HTR-8/SVneo (cell line): Measurements from ENCODE around the gene LCE1F.

ENCODE experiments used
- DNase-seq: peaks from one replicate; pipeline ENCODE4 v3.0.0; 2011; ENCODE audit warnings: low spot score, mixed read lengths; ENCODE audit not compliant: insufficient read length
- FAIRE-seq: peaks from 2 replicates; lab custom pipeline; 2011; peaks lifted over from hg19 to GRCh38; lab: Jason Lieb, UNC

The LCE1F gene, protein sequence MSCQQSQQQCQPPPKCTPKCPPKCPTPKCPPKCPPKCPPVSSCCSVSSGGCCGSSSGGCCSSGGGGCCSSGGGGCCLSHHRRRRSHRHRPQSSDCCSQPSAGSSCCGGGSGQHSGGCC

DNA sequence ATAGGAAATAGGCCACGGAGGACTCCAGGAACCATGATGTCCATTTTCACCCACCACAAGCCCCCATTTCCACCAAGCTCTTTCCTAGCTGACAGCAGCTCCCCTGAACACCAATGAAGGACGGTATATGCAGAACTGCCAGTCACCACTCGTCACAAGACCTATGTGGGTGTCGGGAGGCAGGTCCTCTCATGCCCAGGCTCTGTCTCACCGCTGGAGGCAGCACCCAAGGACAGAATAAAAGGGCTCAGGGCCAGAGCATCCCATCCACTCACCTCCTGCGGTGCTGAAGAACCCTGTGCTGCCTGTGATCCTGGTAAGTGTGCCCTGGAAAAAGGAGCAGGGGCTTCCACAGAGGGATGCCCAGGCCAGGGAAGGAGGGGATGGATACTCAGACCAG lies at the start of gene LCE1F:
Gene LCE1F (plus strand): TSS at position 266 of the 400 bp plus-strand sequence. CDS start 1,232 bp downstream, outside the sequence.
- no peak for FAIRE-seq

DNA sequence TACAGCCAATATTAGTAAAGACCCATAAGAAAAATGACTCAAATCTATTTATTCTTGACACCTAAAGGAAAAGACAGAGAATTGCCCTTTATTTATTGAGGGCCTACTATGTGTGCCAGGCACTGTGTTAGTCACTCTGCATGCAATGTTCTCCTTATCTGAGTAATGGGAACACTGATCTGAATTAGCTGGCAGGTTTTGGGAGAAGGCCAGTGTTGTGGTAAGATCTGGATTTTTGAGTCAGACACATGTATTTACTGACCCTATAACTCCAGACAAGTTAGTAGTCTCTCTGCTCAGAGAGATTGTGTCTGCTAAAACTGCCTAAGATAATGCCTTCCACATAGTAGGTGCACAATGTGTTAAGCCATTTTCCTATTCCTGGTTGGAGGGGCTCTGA lies 49.7 kb upstream of the LCE1F start:
- FAIRE-seq: no peak

More for the DNA sequence above, at the start of gene LCE1F:
- DNase-seq: no peak

GRCh38 chr1:152728986-152729385 lies 46.0 kb upstream of the LCE1F start:
- DNase-seq (no peak), FAIRE-seq (no peak)

More for the DNA sequence above, 49.7 kb upstream of the LCE1F start:
- DNase-seq: no peak

DNA sequence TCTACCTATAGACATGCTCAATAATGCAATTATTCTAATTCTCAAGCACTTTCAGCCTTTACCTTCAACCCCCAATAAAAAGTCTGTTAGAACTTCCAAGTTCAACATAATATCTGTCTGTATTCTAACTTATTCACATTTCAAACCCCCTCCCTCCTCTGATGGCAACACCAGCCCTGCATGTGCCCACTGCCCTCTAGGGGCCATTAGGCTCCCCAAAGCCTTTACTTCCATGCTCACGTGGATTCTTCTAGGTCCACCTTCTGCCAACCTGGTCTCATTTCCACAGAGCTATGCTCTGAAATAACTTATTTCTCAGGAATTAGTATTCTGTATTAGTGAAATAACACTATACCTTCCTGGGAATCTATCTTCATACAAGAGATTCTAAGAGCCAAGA lies 39.3 kb upstream of the LCE1F start:
- DNase-seq (no peak), FAIRE-seq (no peak)

GRCh38 chr1:152737997-152738396 lies 36.9 kb upstream of the LCE1F start:
- no peak for FAIRE-seq
- no peak for DNase-seq

DNA sequence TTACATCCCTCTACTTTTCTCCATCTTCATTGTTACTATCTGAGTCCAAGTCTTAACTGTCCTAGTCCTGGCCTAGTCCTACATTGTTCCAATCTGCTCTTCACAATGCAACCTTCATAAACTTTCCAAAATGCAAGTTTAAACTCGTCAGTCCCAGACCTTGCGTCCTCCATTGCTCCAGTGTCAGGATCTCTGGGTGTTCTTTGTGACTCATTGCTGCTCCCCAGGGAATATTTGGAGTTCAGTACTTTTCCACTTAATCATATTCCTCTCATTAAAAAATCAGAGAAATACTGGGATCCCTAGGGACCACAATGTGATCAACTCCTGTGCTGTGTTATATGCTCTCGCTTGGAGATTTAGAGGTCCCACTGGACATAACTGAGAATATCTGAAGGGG lies 35.1 kb upstream of the LCE1F start:
- no peak for DNase-seq
- FAIRE-seq: no peak

- no peak for DNase-seq
- no peak for FAIRE-seq
Measured at GRCh38 chr1:152741656-152742055, 33.3 kb upstream of the LCE1F start.

DNA sequence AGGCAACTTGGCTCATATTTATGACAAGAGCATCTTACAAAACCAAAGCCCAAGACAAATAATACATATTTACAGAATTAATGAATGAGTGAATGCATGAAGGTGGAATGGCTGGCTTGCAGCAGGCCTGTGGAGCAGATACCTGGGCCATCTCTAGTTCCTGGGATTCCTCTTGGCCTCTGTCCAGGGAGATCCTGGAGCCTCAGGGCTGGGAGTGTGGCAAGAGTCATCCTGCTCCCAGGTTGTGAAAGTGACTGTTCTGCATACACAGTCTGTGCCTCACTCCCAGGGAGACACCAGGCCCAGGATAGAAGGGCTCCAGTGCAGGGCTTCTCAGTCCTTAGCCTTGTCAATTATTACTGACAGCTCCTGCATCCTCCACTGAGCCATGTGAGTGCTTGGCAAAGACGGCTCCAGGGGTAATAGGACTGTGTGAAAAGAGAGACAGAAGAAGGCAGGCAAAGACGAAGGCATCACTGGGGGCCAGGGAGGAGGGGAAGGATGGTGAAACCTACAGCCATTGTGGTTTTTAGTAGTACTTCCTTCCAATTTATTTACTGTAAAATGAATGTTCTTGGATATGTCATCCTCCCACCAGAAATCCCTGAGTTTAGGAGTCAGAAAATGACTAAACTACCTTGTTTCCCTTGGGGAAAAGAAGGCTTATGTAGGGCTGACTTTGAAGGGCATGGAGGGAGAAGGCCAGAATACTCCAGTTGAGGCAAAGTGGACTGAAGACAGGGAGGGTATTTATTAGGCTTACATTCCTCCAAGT lies 31.4 kb upstream of the LCE1F start:
- FAIRE-seq (no peak), DNase-seq (no peak)

- no peak for FAIRE-seq
- DNase-seq: no peak
Measured at GRCh38 chr1:152745289-152745704, 29.6 kb upstream of the LCE1F start.

- FAIRE-seq (no peak), DNase-seq (no peak)
Measured at GRCh38 chr1:152745765-152746444, 29.0 kb upstream of the LCE1F start.

DNA sequence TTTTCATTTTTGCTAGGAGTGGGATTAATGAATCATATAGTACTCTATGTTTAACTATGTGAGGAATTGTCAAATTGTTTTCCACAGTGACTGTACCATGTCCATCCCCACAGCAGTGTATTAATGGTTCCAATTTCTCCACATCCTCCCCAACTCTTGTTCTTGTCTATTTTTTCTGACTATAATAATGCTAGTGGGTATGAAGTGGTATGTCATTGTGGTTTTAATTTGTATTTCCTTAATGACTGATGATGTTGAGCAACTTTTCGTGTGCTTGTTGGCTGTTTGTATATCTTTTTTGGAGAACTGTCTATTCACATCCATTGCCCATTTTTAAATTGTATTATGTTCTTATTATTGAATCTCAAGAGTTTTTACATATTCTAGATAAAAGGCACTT lies 27.1 kb upstream of the LCE1F start:
- FAIRE-seq: no peak
- no peak for DNase-seq

- DNase-seq: no peak
- no peak for FAIRE-seq
Measured at GRCh38 chr1:152752225-152752624, 22.7 kb upstream of the LCE1F start.

DNA sequence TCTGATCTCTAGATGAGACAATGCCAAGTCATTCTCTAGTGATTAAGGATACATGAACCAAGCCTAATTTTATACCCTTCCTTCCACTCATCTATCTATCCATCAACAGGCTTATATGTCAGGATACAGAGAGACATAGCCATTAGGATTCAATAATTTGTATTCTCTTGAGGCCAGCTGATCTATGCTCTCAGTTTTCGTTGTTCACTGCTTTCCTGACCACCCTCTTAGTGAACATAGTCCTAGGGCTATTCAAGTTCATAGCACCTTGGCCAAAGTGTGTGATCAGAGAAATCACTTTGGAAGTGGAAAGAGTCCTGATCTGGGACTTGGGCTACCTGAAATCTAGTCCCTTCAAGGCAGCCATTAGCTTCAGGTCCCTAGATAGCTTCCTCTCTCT lies 21.4 kb upstream of the LCE1F start:
- FAIRE-seq (no peak), DNase-seq (no peak)

- FAIRE-seq (no peak), DNase-seq (no peak)
Measured at GRCh38 chr1:152756872-152757271, 18.1 kb upstream of the LCE1F start.

DNA sequence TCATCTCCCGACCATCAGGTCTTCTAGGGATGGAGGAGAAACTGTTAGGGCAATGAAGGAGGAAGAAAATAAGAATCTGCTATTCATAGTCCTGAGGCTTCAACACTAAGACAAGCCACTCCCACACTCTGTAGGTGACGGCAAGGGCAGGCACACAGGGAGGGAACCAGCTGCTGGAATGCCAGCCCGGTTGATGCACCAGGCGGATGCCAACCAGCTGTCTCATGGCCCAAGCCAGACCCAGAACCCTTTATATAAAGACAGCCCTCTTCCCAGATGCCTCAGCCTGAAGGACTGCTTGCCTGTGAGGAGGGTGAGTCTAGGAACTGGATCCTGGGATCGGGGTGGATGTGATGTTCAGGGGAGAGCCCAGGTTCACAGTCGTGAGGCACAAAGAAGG lies 17.2 kb upstream of the LCE1F start, which contains the start of gene KPRP:
Gene KPRP (plus strand): TSS at position 279 of the 400 bp plus-strand sequence. CDS start 1,564 bp downstream, outside the sequence.
- FAIRE-seq (no peak), DNase-seq (no peak)

DNA sequence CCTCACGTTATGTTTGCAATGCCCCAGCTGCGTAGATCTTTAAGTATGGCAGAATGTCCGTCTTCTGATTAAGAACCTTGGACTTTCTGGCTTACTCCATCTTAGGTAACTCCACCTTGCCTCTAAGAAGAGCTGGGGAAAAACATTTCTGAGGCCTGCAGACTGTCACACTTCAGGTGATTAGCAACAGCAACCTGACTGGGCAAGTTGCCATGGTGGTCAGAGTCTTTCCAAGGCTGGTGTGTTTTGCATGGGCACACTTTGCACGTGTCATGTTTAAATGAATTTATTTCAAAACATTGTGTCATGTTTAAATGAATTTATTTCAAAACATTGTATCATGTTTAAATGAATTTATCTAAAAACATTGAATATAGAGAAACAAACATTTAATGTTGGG lies 16.3 kb upstream of the LCE1F start:
- DNase-seq (no peak), FAIRE-seq (no peak)

DNA sequence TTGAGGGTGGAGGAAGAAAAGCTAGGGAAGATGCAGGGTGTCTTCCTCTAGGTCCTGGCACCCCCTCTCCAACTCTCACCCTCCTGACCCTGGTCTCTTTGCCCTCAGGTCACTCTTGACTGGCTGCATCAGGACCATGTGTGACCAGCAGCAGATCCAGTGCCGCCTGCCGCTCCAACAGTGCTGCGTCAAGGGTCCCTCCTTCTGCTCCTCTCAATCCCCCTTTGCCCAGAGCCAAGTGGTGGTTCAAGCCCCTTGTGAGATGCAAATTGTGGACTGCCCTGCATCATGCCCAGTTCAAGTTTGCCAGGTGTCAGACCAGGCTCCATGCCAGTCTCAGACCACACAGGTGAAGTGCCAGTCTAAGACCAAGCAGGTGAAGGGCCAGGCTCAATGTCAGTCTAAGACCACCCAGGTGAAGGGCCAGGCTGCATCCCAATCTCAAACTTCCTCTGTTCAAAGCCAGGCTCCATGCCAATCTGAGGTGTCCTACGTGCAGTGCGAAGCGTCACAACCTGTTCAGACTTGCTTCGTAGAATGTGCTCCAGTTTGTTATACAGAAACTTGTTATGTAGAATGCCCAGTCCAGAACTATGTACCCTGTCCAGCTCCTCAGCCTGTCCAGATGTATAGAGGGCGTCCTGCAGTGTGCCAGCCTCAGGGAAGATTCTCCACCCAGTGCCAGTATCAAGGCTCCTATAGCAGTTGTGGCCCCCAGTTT lies 15.3 kb upstream of the LCE1F start:
- DNase-seq (no peak), FAIRE-seq (no peak)

GRCh38 chr1:152760551-152761190 lies 14.3 kb upstream of the LCE1F start:
- no peak for DNase-seq

GRCh38 chr1:152761609-152762213 lies 13.2 kb upstream of the LCE1F start:
- DNase-seq (no peak), FAIRE-seq (no peak)

More at GRCh38 chr1:152760551-152761190, 14.3 kb upstream of the LCE1F start:
- no peak for FAIRE-seq
